H1 (cell line): ENCODE measurements around the gene RBM41. TPM values are rescaled to one million over a fixed set of nuclear protein-coding genes. Genes with fewer than 3 reads are reported as not detected.

ENCODE experiments used
- CTCF ChIA-PET: fragments of 300-600 bp; sonication (Branson Sonifier 250); formaldehyde crosslinking; loops from one replicate; lab custom pipeline; 2021; ENCODE audit not compliant: partially characterized antibody; lab: Charles Lee
- POLR2A ChIA-PET: fragments of 300-600 bp; sonication (Branson Sonifier 250); formaldehyde crosslinking; loops from one replicate; lab custom pipeline; 2021; ENCODE audit warnings: inconsistent platforms; ENCODE audit not compliant: partially characterized antibody; lab: Charles Lee
- DNase-seq, 2 experiments: peaks; one replicate each; pipeline versions ENCODE4 v3.0.0 to v3.0.0-alpha.2; 2010 to 2022; ENCODE audit warnings: low spot score in 2 of 2, low read depth in 1 of 2, mixed read lengths in 1 of 2
- FAIRE-seq: peaks from 2 replicates; lab custom pipeline; 2011; peaks lifted over from hg19 to GRCh38; lab: Jason Lieb, UNC
- H2AFZ ChIP-seq: 2 replicates; pipeline ENCODE4 v1.8.1; 2012; ENCODE audit warnings: low read length, inconsistent platforms
- H2AK5ac ChIP-seq: 2 replicates; pipeline ENCODE4 v1.6.1; 2013; ENCODE audit warnings: low read depth, low read length
- H2BK120ac ChIP-seq: replicated peaks from 2 replicates; pipeline ENCODE3; 2013; ENCODE audit warnings: low read depth, low read length, inconsistent platforms
- H2BK12ac ChIP-seq: 2 replicates; pipeline ENCODE4 v1.6.1; 2013; ENCODE audit warnings: low read depth, low read length
- H2BK15ac ChIP-seq: 2 replicates; pipeline ENCODE4 v1.6.1; 2013; ENCODE audit warnings: low read length
- H2BK20ac ChIP-seq: 2 replicates; pipeline ENCODE4 v1.6.1; 2013; ENCODE audit warnings: low read length
- H2BK5ac ChIP-seq: 2 replicates; pipeline ENCODE4 v1.6.1; 2013; ENCODE audit warnings: low read depth, low read length
- H3K14ac ChIP-seq: 2 replicates; pipeline ENCODE4 v1.6.1; 2013; ENCODE audit warnings: inconsistent platforms; ENCODE audit not compliant: insufficient read length
- H3K18ac ChIP-seq: 2 replicates; pipeline ENCODE4 v1.6.1; 2013; ENCODE audit warnings: low read length; ENCODE audit errors: extremely low read depth
- H3K23ac ChIP-seq: 2 replicates; pipeline ENCODE4 v1.6.1; 2013; ENCODE audit warnings: inconsistent platforms; ENCODE audit not compliant: insufficient read length
- H3K23me2 ChIP-seq: 2 replicates; pipeline ENCODE4 v1.6.1; 2013; ENCODE audit warnings: low read depth, low read length
- H3K27ac ChIP-seq: 2 replicates; pipeline ENCODE4 v1.6.1; 2011; ENCODE audit warnings: low read depth, low read length, inconsistent platforms
- H3K27me3 ChIP-seq, 4 experiments: replicated peaks in 1 of 4; 1 replicate in 1 of 4; 2 replicates in 3 of 4; pipeline versions ENCODE4 v1.6.1 to v1.8.1; 2011 to 2013; ENCODE audit warnings: low read length in 3 of 4, mild to moderate bottlenecking in 3 of 4, inconsistent platforms in 2 of 4, mixed read lengths in 2 of 4, moderate library complexity in 1 of 4; ENCODE audit not compliant: control insufficient read depth in 3 of 4, insufficient read depth in 3 of 4; ENCODE audit errors: extremely low read depth in 1 of 4
- H3K36me3 ChIP-seq, 4 experiments: 2 replicates each; pipeline versions ENCODE4 v1.6.1 to v1.8.1; 2011 to 2013; ENCODE audit warnings: mild to moderate bottlenecking in 4 of 4, low read length in 3 of 4, moderate library complexity in 2 of 4, control low read depth in 1 of 4, inconsistent platforms in 1 of 4; ENCODE audit not compliant: insufficient read depth in 4 of 4, control insufficient read depth in 2 of 4
- H3K4ac ChIP-seq: replicated peaks from 2 replicates; pipeline ENCODE3; 2013; ENCODE audit warnings: low read length, low read depth, mixed read lengths, inconsistent platforms; ENCODE audit not compliant: insufficient read length
- H3K4me1 ChIP-seq, 4 experiments: replicated peaks in 1 of 4; 1 replicate in 1 of 4; 2 replicates in 3 of 4; pipeline versions ENCODE4 v1.6.1 to v1.8.1; 2011 to 2013; ENCODE audit warnings: low read length in 3 of 4, inconsistent platforms in 2 of 4, mixed read lengths in 1 of 4; ENCODE audit not compliant: insufficient read depth in 4 of 4, control insufficient read depth in 3 of 4
- H3K4me2 ChIP-seq, 2 experiments: 2 replicates each; pipeline versions ENCODE4 v1.6.1 to v1.8.1; 2011 to 2013; ENCODE audit warnings: low read depth in 2 of 2, low read length in 2 of 2, control low read depth in 1 of 2, inconsistent platforms in 1 of 2, mild to moderate bottlenecking in 1 of 2; ENCODE audit not compliant: insufficient read depth in 1 of 2
- H3K4me3 ChIP-seq, 4 experiments: fragments of 200-600, 300-600 bp in 1 of 4; sonication (generic), shearing (Covaris generic), sonication (Bioruptor Twin) in 1 of 4; 2 replicates each; pipeline versions ENCODE4 v1.5.1 to v1.8.1; 2011 to 2016; ENCODE audit warnings: low read length in 4 of 4, low read depth in 3 of 4, control low read depth in 2 of 4, inconsistent platforms in 2 of 4, mild to moderate bottlenecking in 2 of 4, mixed read lengths in 1 of 4, moderate library complexity in 1 of 4; ENCODE audit not compliant: insufficient read depth in 2 of 4; ENCODE audit errors: extremely low read depth in 1 of 4
- H3K56ac ChIP-seq: replicated peaks from 2 replicates; pipeline ENCODE3; 2013; ENCODE audit warnings: low read depth, mild to moderate bottlenecking, mixed read lengths, low read length, inconsistent platforms; ENCODE audit not compliant: insufficient read length
- H3K79me1 ChIP-seq: 2 replicates; pipeline ENCODE4 v1.6.1; 2013; ENCODE audit warnings: low read depth, low read length, control low read depth
- H3K79me2 ChIP-seq, 2 experiments: 2 replicates each; pipeline versions ENCODE4 v1.6.1 to v1.8.1; 2012 to 2013; ENCODE audit warnings: low read length in 2 of 2, mild to moderate bottlenecking in 2 of 2, inconsistent platforms in 1 of 2; ENCODE audit not compliant: insufficient read depth in 2 of 2, control insufficient read depth in 1 of 2
- H3K9ac ChIP-seq, 4 experiments: replicated peaks in 1 of 4; 1 replicate in 1 of 4; 2 replicates in 3 of 4; pipeline versions ENCODE4 v1.6.1 to v1.8.1; 2011 to 2013; ENCODE audit warnings: low read depth in 3 of 4, low read length in 3 of 4, control low read depth in 2 of 4, mild to moderate bottlenecking in 2 of 4, moderate library complexity in 2 of 4, inconsistent platforms in 1 of 4; ENCODE audit errors: extremely low read depth in 1 of 4
- H3K9me3 ChIP-seq, 2 experiments: 2 replicates each; pipeline versions ENCODE4 v1.6.1 to v1.8.1; 2012 to 2013; ENCODE audit warnings: mild to moderate bottlenecking in 2 of 2, moderate library complexity in 2 of 2, control low read depth in 1 of 2, inconsistent platforms in 1 of 2, low read depth in 1 of 2, low read length in 1 of 2, mixed read lengths in 1 of 2; ENCODE audit not compliant: insufficient read depth in 2 of 2
- H4K20me1 ChIP-seq, 2 experiments: replicated peaks in 1 of 2; 2 replicates each; pipeline versions ENCODE3 to v1.8.1; 2011 to 2013; ENCODE audit warnings: inconsistent platforms in 2 of 2, low read length in 2 of 2, mild to moderate bottlenecking in 1 of 2; ENCODE audit not compliant: insufficient read depth in 2 of 2, control insufficient read depth in 1 of 2
- H4K5ac ChIP-seq: 2 replicates; pipeline ENCODE4 v1.6.1; 2013; ENCODE audit warnings: low read length, low read depth, mixed read lengths, inconsistent platforms; ENCODE audit not compliant: insufficient read length
- H4K8ac ChIP-seq: 2 replicates; pipeline ENCODE4 v1.8.0; 2013; ENCODE audit warnings: mild to moderate bottlenecking, moderate library complexity, low read length, inconsistent platforms; ENCODE audit not compliant: insufficient read depth; ENCODE audit errors: extremely low read depth
- H4K91ac ChIP-seq: replicated peaks from 2 replicates; pipeline ENCODE3; 2013; ENCODE audit warnings: low read length, mixed read lengths, inconsistent platforms; ENCODE audit not compliant: insufficient read length
- EGR1 ChIP-seq: IDR thresholded peaks from 2 replicates; pipeline ENCODE4 v1.6.1; 2011; ENCODE audit warnings: low read depth, low read length, borderline replicate concordance
- polyA plus RNA-seq, 7 experiments: library from polyadenylated mRNA; depleted of rRNA in 3 of 7; stranded (reverse) in 5 of 7; unstranded in 2 of 7; fragments of >200 nt in 5 of 7; fragments of 200-250 nt in 2 of 7; gene quantifications; 1 replicate in 5 of 7; 2 replicates in 1 of 7; 4 replicates in 1 of 7; pipeline versions ENCODE4 v1.2.1 to v1.2.3, GENCODE V29; 2011 to 2013; ENCODE audit warnings: missing spikeins in 2 of 7, mixed read lengths in 2 of 7
- total RNA-seq: library from RNA; stranded (reverse); fragmentation: NEBNext Ultra II Directional; extraction: Animal tissue kit (Norgen Biotek cat#: 25700); gene quantifications from 2 replicates; pipeline ENCODE4 v1.2.1, GENCODE V29; 2021
- TF ChIP-seq, protein P1 (sequence below): IDR thresholded peaks from 2 replicates; pipeline ENCODE4 v1.6.1; 2012; ENCODE audit warnings: inconsistent platforms

RBM41 gene
- total and polyA plus RNA-seq, 2 of the 8 experiments (the other 6 are each of a cell fraction or from before 2014, with no cell fraction given) = 2.6 to 26.4 TPM

DNA sequence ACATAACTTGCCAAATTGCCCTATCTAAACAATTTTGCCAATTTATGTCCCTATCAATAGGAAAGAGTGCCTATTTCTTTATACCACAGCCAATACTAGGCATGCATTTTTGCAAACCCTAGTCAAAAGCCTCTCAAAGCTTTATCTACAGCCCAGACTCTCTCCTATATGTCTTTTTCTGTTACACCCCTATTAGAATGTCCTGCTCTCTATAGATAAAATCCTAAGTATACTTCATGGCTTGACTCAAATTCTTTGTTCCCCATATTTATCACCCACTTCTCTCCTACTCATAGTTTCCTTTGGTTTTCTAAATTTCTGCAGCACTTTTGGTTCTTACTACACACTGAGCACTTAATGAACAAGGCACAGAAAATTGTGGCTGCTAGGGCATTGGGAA lies 49.6 kb upstream of the RBM41 start:
- H4K91ac ChIP-seq = no peak overlapping the region
- no peak overlapping the region for H2BK15ac ChIP-seq
- H3K79me1 ChIP-seq = no peaks in the 10 kb centered on the region
- no peak overlapping the region for H3K9ac ChIP-seq
- no peak overlapping the region for H3K4me3 ChIP-seq
- FAIRE-seq (no peak), DNase-seq (no peak)
- no peak overlapping the region for H2BK20ac ChIP-seq
- no peak overlapping the region for H2BK5ac ChIP-seq
- H3K23ac ChIP-seq = no peak overlapping the region
- H3K23me2 ChIP-seq = no peaks in the 10 kb centered on the region
- CTCF ChIA-PET = no interaction called here
- no peak overlapping the region for H4K8ac ChIP-seq
- no peak overlapping the region for H3K18ac ChIP-seq
- no peak overlapping the region for H2AK5ac ChIP-seq
- H3K14ac ChIP-seq = no peak overlapping the region
- no peaks in the 10 kb centered on the region for H3K36me3 ChIP-seq
- H3K4ac ChIP-seq = no peak overlapping the region
- no peaks in the 10 kb centered on the region for H3K79me2 ChIP-seq
- POLR2A ChIA-PET = interaction anchor here (0.9 kb wide), 1 partner anchor 50 kb away, joined by 4 read pairs; the partner anchor contains the start of gene RBM41
- TF ChIP-seq EGR1 = no peak
- TF ChIP-seq, protein P1, sequence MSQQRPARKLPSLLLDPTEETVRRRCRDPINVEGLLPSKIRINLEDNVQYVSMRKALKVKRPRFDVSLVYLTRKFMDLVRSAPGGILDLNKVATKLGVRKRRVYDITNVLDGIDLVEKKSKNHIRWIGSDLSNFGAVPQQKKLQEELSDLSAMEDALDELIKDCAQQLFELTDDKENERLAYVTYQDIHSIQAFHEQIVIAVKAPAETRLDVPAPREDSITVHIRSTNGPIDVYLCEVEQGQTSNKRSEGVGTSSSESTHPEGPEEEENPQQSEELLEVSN = no peak
- H3K4me1 ChIP-seq = no peaks in the 10 kb centered on the region
- no peaks in the 10 kb centered on the region for H3K27me3 ChIP-seq
- no peak overlapping the region for H3K27ac ChIP-seq
- H2AFZ ChIP-seq = no peak overlapping the region
- no peaks in the 10 kb centered on the region for H4K20me1 ChIP-seq
- no peak overlapping the region for H3K56ac ChIP-seq
- no peak overlapping the region for H2BK12ac ChIP-seq
- no peak overlapping the region for H4K5ac ChIP-seq
- no peak overlapping the region for H2BK120ac ChIP-seq
- H3K9me3 ChIP-seq = no peaks in the 10 kb centered on the region
- no peak overlapping the region for H3K4me2 ChIP-seq
